Measurements from ENCODE around the gene DCST2. TPM values are rescaled to one million over a fixed set of nuclear protein-coding genes. Genes with fewer than 3 reads are reported as not detected.
A peak's percentile ranks its signal among the peaks of the same experiment; 100 is the strongest.

The DCST2 gene
- polyA plus RNA-seq, 4 donors = 1.9 to 27.1 (median 10.6) TPM

GRCh38 chr1:155048449-155049334 is 15.1 kb upstream of the DCST2 start:
- peaks cover 3 to 53% (median 7%) of the 10 kb centered on the region in 3 donors for H3K4me1 ChIP-seq (ENCODE audit: control insufficient read depth in 3 of 3, insufficient read depth in 2 of 3, low read depth in 1 of 3, low read length in 2 of 3)

DNA sequence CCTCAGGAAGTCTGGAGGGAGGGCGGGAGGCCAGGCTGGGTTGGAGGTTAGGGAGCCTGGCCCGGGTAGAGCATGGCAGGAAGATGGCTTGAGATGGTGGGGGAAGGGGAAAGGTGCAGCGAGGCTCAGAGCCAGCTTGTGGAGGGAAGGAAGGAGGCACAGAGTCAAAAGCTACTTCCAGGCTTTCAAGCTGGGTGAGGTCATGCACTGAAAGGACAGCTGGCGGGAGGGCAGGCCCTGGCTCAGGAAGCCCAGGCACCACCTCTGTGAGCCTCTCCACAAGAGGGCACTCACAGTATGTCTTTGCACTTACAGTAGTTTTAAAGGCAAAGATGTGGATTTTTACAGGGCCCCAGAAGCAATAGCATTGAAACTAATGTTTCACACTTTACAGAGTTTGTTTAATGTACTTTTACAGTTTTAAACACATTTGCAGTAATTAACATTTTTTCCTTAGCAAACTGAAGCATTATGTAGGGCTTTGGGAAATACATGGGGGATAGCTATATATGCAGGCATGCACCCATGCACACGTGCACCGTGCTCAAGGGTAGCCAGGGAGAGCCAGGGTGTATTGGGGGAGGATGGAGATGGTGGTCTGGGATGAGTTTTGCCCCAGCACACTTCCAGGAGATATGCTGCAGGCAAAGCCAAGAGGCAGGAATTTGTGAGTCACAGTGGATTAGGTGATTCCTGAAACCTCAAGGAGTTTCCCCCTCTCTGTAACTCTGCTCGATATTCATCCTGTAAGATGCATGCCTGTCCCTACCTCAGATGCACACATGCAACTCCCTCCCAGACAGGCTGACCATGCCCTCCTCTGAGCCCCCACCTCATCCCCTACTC is 11.5 kb upstream of the DCST2 start:
- FAIRE-seq (no peak), DNase-seq (peak; percentile 85 to 88)
- H3K4me3 ChIP-seq (ENCODE audit: low read depth in 1 of 3, low read length in 3 of 3) = no peak overlapping the region
- peak overlapping the region; percentile 52 to 91 (median 88) for H3K27ac ChIP-seq (ENCODE audit: low read depth in 1 of 3, low read length in 2 of 3)
- peaks cover under 1 to 41% (median 11%) of the 10 kb centered on the region in 3 donors for H3K4me1 ChIP-seq (ENCODE audit: control insufficient read depth in 3 of 3, insufficient read depth in 2 of 3, low read depth in 1 of 3, low read length in 2 of 3)
- peaks cover 0 to 5% (median 0%) of the 10 kb centered on the region in 3 donors for H3K36me3 ChIP-seq (ENCODE audit: control insufficient read depth in 3 of 3, insufficient read depth in 2 of 3, low read depth in 1 of 3, low read length in 3 of 3)
- H3K9me3 ChIP-seq (ENCODE audit: control insufficient read depth in 2 of 2, insufficient read depth in 1 of 2, low read depth in 1 of 2, low read length in 1 of 2) = no peaks in the 10 kb centered on the region
- H3K27me3 ChIP-seq (ENCODE audit: control insufficient read depth in 3 of 3, insufficient read depth in 3 of 3, low read length in 3 of 3) = no peaks in the 10 kb centered on the region
- WGBS, 3 donors = 35 to 50% (median 36%) methylated on average over 7 of the region's 7 CpGs

More at GRCh38 chr1:155048449-155049334, 15.1 kb upstream of the DCST2 start:
- 71 to 81% (median 72%) methylated on average over 8 of the region's 8 CpGs for WGBS, 3 donors
- Histone ChIP-seq H3K36me3 (ENCODE audit: control insufficient read depth in 3 of 3, insufficient read depth in 2 of 3, low read depth in 1 of 3, low read length in 3 of 3) (peaks cover 0 to 5% (median 0%) of the 10 kb centered on the region in 3 donors), H3K27ac (ENCODE audit: low read depth in 1 of 3, low read length in 2 of 3) (no peak overlapping the region), H3K9me3 (ENCODE audit: control insufficient read depth in 2 of 2, insufficient read depth in 1 of 2, low read depth in 1 of 2, low read length in 1 of 2) (no peaks in the 10 kb centered on the region), H3K27me3 (ENCODE audit: control insufficient read depth in 3 of 3, insufficient read depth in 3 of 3, low read length in 3 of 3) (no peaks in the 10 kb centered on the region), H3K4me3 (ENCODE audit: low read depth in 1 of 3, low read length in 3 of 3) (no peak overlapping the region)
- FAIRE-seq = no peak
- DNase-seq = no peak

DNA sequence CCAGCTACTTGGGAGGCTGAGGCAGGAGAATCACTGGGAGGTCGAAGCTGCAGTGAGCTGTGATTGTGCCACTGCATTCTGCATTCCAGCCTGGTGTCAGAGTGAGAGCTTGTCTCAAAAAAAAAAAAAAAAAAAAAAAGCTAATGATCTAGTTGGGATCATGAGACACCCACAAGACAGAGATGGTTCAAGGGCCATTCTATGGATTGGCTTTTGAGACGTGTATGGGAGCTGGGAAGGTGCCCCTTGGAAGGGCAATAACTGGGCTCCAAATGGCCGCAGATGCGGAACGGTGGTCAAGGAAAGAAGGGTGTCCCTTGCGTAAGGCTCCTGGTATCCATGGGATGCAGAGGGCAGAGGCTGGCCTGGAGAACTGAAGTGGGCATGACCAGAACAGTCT is 10.8 kb upstream of the DCST2 start:
- 65 to 83% (median 67%) methylated on average over 6 of the region's 6 CpGs for WGBS, 3 donors
- Histone ChIP-seq H3K36me3 (ENCODE audit: control insufficient read depth in 3 of 3, insufficient read depth in 2 of 3, low read depth in 1 of 3, low read length in 3 of 3) (peaks cover 0 to 5% (median 0%) of the 10 kb centered on the region in 3 donors), H3K4me3 (ENCODE audit: low read depth in 1 of 3, low read length in 3 of 3) (no peak overlapping the region), H3K9me3 (ENCODE audit: control insufficient read depth in 2 of 2, insufficient read depth in 1 of 2, low read depth in 1 of 2, low read length in 1 of 2) (no peaks in the 10 kb centered on the region), H3K27me3 (ENCODE audit: control insufficient read depth in 3 of 3, insufficient read depth in 3 of 3, low read length in 3 of 3) (no peaks in the 10 kb centered on the region), H3K4me1 (ENCODE audit: control insufficient read depth in 3 of 3, insufficient read depth in 2 of 3, low read depth in 1 of 3, low read length in 2 of 3) (peaks cover 0 to 36% (median 8%) of the 10 kb centered on the region in 3 donors), H3K27ac (ENCODE audit: low read depth in 1 of 3, low read length in 2 of 3) (peak overlapping the region; percentile 88 to 91 (median 88))
- FAIRE-seq (no peak), DNase-seq (peak in 1 of 2 donors; percentile 67)

DNA sequence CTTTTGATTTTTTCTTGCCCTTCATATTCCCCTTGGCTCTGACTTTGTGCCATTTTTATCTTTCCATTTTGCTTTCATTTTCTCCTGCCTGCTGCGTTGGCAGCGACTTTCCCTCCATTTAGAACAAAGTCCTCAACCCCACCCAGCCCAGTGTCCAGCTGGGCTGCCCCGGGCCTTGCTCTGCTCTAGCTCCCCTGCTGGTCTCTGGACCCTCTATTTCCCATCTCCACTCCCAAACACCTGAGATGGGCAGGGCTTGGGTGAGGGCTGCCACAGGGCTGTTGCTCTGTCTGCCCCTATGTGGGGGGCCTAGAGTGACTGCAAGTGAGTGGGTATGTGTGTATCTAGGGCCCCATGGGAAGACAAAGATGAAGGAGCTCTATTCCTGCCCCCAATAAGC is 10.2 kb upstream of the DCST2 start:
- DNase-seq = peak; percentile 85 to 87
- FAIRE-seq = no peak
- WGBS, 3 donors = 9 to 52% (median 43%) methylated on average over 3 of the region's 3 CpGs
- Histone ChIP-seq H3K4me1 (ENCODE audit: control insufficient read depth in 3 of 3, insufficient read depth in 2 of 3, low read depth in 1 of 3, low read length in 2 of 3) (peaks cover 0 to 35% (median 10%) of the 10 kb centered on the region in 3 donors), H3K27ac (ENCODE audit: low read depth in 1 of 3, low read length in 2 of 3) (peak overlapping the region; percentile 88 to 91 (median 88)), H3K36me3 (ENCODE audit: control insufficient read depth in 3 of 3, insufficient read depth in 2 of 3, low read depth in 1 of 3, low read length in 3 of 3) (peaks cover 0 to 5% (median 0%) of the 10 kb centered on the region in 3 donors), H3K9me3 (ENCODE audit: control insufficient read depth in 2 of 2, insufficient read depth in 1 of 2, low read depth in 1 of 2, low read length in 1 of 2) (no peaks in the 10 kb centered on the region), H3K4me3 (ENCODE audit: low read depth in 1 of 3, low read length in 3 of 3) (no peak overlapping the region), H3K27me3 (ENCODE audit: control insufficient read depth in 3 of 3, insufficient read depth in 3 of 3, low read length in 3 of 3) (no peaks in the 10 kb centered on the region)

GRCh38 chr1:155043301-155043702 is 9.7 kb upstream of the DCST2 start:
- Histone ChIP-seq H3K36me3 (ENCODE audit: control insufficient read depth in 3 of 3, insufficient read depth in 2 of 3, low read depth in 1 of 3, low read length in 3 of 3) (peaks cover 0 to 5% (median 0%) of the 10 kb centered on the region in 3 donors), H3K27me3 (ENCODE audit: control insufficient read depth in 3 of 3, insufficient read depth in 3 of 3, low read length in 3 of 3) (no peaks in the 10 kb centered on the region), H3K9me3 (ENCODE audit: control insufficient read depth in 2 of 2, insufficient read depth in 1 of 2, low read depth in 1 of 2, low read length in 1 of 2) (no peaks in the 10 kb centered on the region), H3K27ac (ENCODE audit: low read depth in 1 of 3, low read length in 2 of 3) (peak overlapping the region; percentile 88 to 91 (median 88)), H3K4me3 (ENCODE audit: low read depth in 1 of 3, low read length in 3 of 3) (no peak overlapping the region), H3K4me1 (ENCODE audit: control insufficient read depth in 3 of 3, insufficient read depth in 2 of 3, low read depth in 1 of 3, low read length in 2 of 3) (peaks cover 0 to 37% (median 8%) of the 10 kb centered on the region in 3 donors)
- no peak for FAIRE-seq
- peak; percentile 71 to 80 for DNase-seq
- 16 to 53% (median 33%) methylated on average over 12 of the region's 12 CpGs for WGBS, 3 donors

DNA sequence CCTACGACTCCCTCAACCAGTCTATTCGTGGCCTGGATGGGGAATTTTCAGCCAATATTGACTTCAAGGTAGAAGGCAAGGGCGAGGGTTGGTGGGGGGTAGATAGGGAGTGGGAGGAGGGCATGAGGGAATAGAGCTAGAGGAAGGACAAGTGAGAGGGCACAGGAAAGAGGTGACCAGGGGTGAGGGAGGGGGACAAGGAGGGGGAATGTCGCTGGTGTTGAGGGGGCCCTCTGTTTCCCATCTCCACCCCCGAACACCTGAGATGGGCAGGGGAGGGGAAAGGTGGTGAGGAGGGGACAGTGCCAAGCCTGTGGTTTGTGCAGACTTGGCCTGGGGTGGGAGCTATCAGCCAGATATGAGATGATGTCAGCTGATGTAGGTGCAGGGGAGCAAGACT is 9.2 kb upstream of the DCST2 start:
- no peak for DNase-seq
- H3K9me3 ChIP-seq (ENCODE audit: control insufficient read depth in 2 of 2, insufficient read depth in 1 of 2, low read depth in 1 of 2, low read length in 1 of 2) = no peaks in the 10 kb centered on the region
- peak overlapping the region; percentile 88 to 91 (median 88) for H3K27ac ChIP-seq (ENCODE audit: low read depth in 1 of 3, low read length in 2 of 3)
- H3K27me3 ChIP-seq (ENCODE audit: control insufficient read depth in 3 of 3, insufficient read depth in 3 of 3, low read length in 3 of 3) = no peaks in the 10 kb centered on the region
- peaks cover 0 to 5% (median 0%) of the 10 kb centered on the region in 3 donors for H3K36me3 ChIP-seq (ENCODE audit: control insufficient read depth in 3 of 3, insufficient read depth in 2 of 3, low read depth in 1 of 3, low read length in 3 of 3)
- H3K4me3 ChIP-seq (ENCODE audit: low read depth in 1 of 3, low read length in 3 of 3) = no peak overlapping the region
- FAIRE-seq = no peak
- peaks cover 0 to 41% (median 13%) of the 10 kb centered on the region in 3 donors for H3K4me1 ChIP-seq (ENCODE audit: control insufficient read depth in 3 of 3, insufficient read depth in 2 of 3, low read depth in 1 of 3, low read length in 2 of 3)
- 78 to 80% (median 78%) methylated on average over 5 of the region's 5 CpGs for WGBS, 3 donors

DNA sequence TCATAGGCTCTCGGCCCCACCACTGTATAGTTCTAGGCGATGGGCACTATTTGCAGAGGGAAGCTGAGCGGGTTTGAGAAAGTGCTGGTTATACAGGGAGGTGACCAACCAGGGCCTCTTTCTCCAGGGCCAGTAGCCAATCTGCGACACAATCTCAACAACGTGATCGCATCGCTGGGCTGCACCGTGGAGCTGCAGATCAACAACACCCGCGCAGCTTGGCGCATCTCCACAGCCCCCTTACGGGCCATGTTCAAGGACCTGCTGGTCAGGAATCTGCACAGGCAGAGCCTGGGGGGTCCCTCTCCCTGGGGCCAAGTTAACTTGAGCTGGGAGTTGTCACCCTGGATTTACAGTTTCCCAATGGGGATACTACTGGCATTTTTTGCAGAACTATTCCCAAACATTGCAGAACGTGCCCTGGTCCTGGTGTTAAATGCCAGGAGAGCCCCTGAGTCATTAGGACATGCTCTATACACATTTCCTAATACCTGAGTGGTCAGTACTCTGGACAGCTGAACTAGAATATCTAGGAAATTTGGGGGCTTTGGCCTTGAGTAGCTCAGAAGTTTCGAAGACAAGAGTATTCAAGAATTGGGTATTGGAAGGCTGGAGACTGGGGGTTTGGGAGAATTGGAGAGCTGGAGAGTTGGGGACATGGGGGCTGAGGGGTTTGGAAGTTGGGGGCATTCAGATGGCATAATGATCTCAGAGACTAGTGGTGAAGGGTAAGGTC is 6.9 kb upstream of the DCST2 start:
- Histone ChIP-seq H3K36me3 (ENCODE audit: control insufficient read depth in 3 of 3, insufficient read depth in 2 of 3, low read depth in 1 of 3, low read length in 3 of 3) (no peaks in the 10 kb centered on the region), H3K4me1 (ENCODE audit: control insufficient read depth in 3 of 3, insufficient read depth in 2 of 3, low read depth in 1 of 3, low read length in 2 of 3) (peaks cover 0 to 41% (median 15%) of the 10 kb centered on the region in 3 donors), H3K27me3 (ENCODE audit: control insufficient read depth in 3 of 3, insufficient read depth in 3 of 3, low read length in 3 of 3) (no peaks in the 10 kb centered on the region), H3K4me3 (ENCODE audit: low read depth in 1 of 3, low read length in 3 of 3) (no peak overlapping the region), H3K27ac (ENCODE audit: low read depth in 1 of 3, low read length in 2 of 3) (no peak overlapping the region), H3K9me3 (ENCODE audit: control insufficient read depth in 2 of 2, insufficient read depth in 1 of 2, low read depth in 1 of 2, low read length in 1 of 2) (no peaks in the 10 kb centered on the region)
- FAIRE-seq = no peak
- no peak for DNase-seq
- 90 to 96% (median 92%) methylated on average over 14 of the region's 14 CpGs for WGBS, 3 donors

- DNase-seq (no peak), FAIRE-seq (no peak)
- peaks cover 0 to 30% (median 12%) of the 10 kb centered on the region in 3 donors for H3K4me1 ChIP-seq (ENCODE audit: control insufficient read depth in 3 of 3, insufficient read depth in 2 of 3, low read depth in 1 of 3, low read length in 2 of 3)
- H3K27me3 ChIP-seq (ENCODE audit: control insufficient read depth in 3 of 3, insufficient read depth in 3 of 3, low read length in 3 of 3) = no peaks in the 10 kb centered on the region
- H3K9me3 ChIP-seq (ENCODE audit: control insufficient read depth in 2 of 2, insufficient read depth in 1 of 2, low read depth in 1 of 2, low read length in 1 of 2) = no peaks in the 10 kb centered on the region
- 71 to 83% (median 73%) methylated on average over 4 of the region's 4 CpGs for WGBS, 3 donors
- peak overlapping the region in 1 of 3 donors; percentile 32 for H3K27ac ChIP-seq (ENCODE audit: low read depth in 1 of 3, low read length in 2 of 3)
- H3K36me3 ChIP-seq (ENCODE audit: control insufficient read depth in 3 of 3, insufficient read depth in 2 of 3, low read depth in 1 of 3, low read length in 3 of 3) = no peaks in the 10 kb centered on the region
- no peak overlapping the region for H3K4me3 ChIP-seq (ENCODE audit: low read depth in 1 of 3, low read length in 3 of 3)
Measured at GRCh38 chr1:155039308-155039669, 5.7 kb upstream of the DCST2 start.

Measured in small intestine (tissue), 7 donors.